Breast epithelium (tissue), 3 donors: ENCODE data around the gene SDHC.

ENCODE experiments used
- CTCF ChIP-seq, 3 donors: fragments of 450-650 bp; IDR thresholded peaks; one replicate each; pipeline ENCODE4 v1.5.1; 2016 to 2017; ENCODE audit warnings: antibody characterized with exemption in 3 of 3, mild to moderate bottlenecking in 3 of 3, moderate library complexity in 3 of 3
- POLR2A ChIP-seq: fragments of 450-650 bp; IDR thresholded peaks from one replicate; pipeline ENCODE4 v1.6.1; 2016; ENCODE audit warnings: antibody characterized with exemption, mild to moderate bottlenecking, moderate library complexity
- POLR2AphosphoS5 ChIP-seq, 3 donors: sonication (generic); formaldehyde crosslinking; IDR thresholded peaks; one replicate each; pipeline ENCODE4 v1.6.1; 2017; ENCODE audit warnings: antibody characterized with exemption in 3 of 3

GRCh38 chr1:161342821-161343220, 28.6 kb downstream of the SDHC start:
- TF ChIP-seq POLR2A (no peak), POLR2AphosphoS5 (IDR thresholded peaks at IDR 0.05) (no peak), CTCF (IDR thresholded peaks at IDR 0.05) (no peak)
